ENCODE measurements around the gene C3. TPM values are rescaled to one million over a fixed set of nuclear protein-coding genes. Genes with fewer than 3 reads are reported as not detected.

C3 gene
- total and polyA plus RNA-seq, 7 donors, result 37.7 to 120 (median 88.4) TPM

DNA sequence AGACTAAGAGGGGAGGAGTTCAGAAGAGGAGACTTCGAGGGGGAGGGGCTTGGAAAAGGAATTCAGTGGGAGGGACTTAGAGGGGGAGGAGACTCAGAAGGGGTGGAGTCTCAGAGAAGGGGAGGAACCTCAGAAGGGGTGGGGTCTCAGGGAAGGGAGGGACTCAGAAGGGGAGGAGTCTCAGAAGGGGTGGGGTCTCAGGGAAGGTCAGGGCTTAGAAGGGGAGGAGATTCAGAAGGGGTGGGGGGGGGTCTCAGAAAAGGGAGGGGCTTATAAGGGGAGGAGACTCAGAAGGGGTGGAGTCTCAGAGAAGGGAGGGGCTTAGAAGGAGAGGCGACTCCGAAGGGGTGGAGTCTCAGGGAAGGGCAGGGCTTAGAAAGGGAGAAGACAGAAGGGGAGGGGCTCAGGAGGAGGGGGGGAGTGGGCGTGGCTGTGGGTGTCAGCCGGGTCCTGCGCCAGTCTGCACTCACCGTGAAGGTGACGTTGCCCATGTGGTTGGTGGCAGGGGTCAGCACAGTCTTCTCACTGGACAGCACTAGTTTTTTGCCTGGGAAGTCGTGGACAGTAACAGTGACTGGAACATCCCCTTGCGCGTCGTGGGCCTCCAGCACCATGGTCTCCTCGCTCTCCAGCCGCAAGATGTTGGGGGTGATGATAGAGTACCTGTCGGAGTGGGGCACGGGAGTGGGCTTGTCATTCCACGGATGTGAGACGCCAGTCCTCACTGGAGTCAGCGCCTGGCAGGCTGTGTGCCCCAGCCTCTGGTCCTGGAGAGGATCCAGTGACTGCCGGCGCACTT, 1.5 kb downstream of the C3 start:
- intact Hi-C loops (cut with DNase I), result no loop called here
- Histone ChIP-seq H3K4me1 (no peaks in the 10 kb centered on the region), H3K36me3 (ENCODE audit: insufficient read depth in 1 of 2, low read depth in 1 of 2) (no peaks in the 10 kb centered on the region), H3K27me3 (ENCODE audit: insufficient read depth in 3 of 3, low read length in 2 of 3) (peaks cover 0 to 17% (median 3%) of the 10 kb centered on the region in 3 donors), H3K4me3 (peak overlapping the region; percentile 48), H3K9me3 (no peaks in the 10 kb centered on the region), H3K27ac (no peak overlapping the region)
- 43 to 55% (median 48%) methylated on average over 21 of the region's 21 CpGs for WGBS, 3 donors
- peak in 3 of 4 donors; percentile 35 to 68 (median 63) for ATAC-seq
- TF ChIP-seq, protein P1, sequence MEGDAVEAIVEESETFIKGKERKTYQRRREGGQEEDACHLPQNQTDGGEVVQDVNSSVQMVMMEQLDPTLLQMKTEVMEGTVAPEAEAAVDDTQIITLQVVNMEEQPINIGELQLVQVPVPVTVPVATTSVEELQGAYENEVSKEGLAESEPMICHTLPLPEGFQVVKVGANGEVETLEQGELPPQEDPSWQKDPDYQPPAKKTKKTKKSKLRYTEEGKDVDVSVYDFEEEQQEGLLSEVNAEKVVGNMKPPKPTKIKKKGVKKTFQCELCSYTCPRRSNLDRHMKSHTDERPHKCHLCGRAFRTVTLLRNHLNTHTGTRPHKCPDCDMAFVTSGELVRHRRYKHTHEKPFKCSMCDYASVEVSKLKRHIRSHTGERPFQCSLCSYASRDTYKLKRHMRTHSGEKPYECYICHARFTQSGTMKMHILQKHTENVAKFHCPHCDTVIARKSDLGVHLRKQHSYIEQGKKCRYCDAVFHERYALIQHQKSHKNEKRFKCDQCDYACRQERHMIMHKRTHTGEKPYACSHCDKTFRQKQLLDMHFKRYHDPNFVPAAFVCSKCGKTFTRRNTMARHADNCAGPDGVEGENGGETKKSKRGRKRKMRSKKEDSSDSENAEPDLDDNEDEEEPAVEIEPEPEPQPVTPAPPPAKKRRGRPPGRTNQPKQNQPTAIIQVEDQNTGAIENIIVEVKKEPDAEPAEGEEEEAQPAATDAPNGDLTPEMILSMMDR (IDR thresholded peaks at IDR 0.05), result no peak
- DNase-seq, result peak; percentile 54 to 81

DNA sequence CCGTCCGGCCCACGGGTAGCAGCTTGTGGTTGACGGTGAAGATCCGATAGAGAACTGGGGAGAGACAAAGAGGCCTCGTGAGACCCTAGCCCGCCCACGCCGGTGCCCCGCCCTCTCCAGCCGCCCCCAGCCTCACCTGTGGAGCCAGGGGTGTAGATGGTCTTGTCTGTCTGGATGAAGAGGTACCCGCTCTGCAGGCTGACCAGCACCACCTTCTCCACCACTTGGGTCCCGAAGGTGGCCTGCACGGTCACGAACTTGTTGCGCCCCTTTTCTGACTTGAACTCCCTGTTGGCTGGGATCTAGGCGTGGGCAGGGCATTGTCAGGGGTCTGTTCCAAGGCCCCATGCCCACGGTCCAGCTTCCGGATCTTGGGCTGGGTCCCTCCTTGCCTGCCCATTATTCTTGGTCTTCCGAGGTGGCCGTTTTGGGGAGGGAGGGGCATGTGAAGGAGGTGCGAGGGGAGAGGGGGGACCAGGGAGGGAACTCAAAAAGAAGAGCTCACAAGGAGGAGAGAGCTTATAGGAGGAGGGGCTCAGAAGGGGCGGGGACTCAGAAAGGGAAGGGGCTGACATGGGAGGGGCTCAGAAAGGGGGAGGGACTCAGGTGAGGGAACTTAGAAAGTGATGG, 2.2 kb downstream of the C3 start:
- Histone ChIP-seq H3K36me3 (ENCODE audit: insufficient read depth in 1 of 2, low read depth in 1 of 2) (no peaks in the 10 kb centered on the region), H3K27ac (no peak overlapping the region), H3K4me3 (no peak overlapping the region), H3K4me1 (no peaks in the 10 kb centered on the region), H3K27me3 (ENCODE audit: insufficient read depth in 3 of 3, low read length in 2 of 3) (peaks cover 0 to 17% (median 3%) of the 10 kb centered on the region in 3 donors), H3K9me3 (no peaks in the 10 kb centered on the region)
- TF ChIP-seq, protein P1 (IDR thresholded peaks at IDR 0.05), result no peak
- intact Hi-C loops (cut with DNase I), result no loop called here
- WGBS, 3 donors, result 52 to 64% (median 61%) methylated on average over 21 to 23 of the region's 23 CpGs
- ATAC-seq (peak in 1 of 4 donors; percentile 3), DNase-seq (no peak)

- ATAC-seq (no peak), DNase-seq (no peak)
- intact Hi-C loops (cut with DNase I), result no loop called here
- H3K27me3 ChIP-seq (ENCODE audit: insufficient read depth in 3 of 3, low read length in 2 of 3), result peaks cover 0 to 17% (median 4%) of the 10 kb centered on the region in 3 donors
- H3K27ac ChIP-seq, result no peak overlapping the region
- WGBS, 3 donors, result 74 to 88% (median 79%) methylated on average over 4 of the region's 4 CpGs
- TF ChIP-seq, protein P1 (IDR thresholded peaks at IDR 0.05), result no peak
- H3K4me1 ChIP-seq, result no peaks in the 10 kb centered on the region
- no peak overlapping the region for H3K4me3 ChIP-seq
- no peaks in the 10 kb centered on the region for H3K36me3 ChIP-seq (ENCODE audit: insufficient read depth in 1 of 2, low read depth in 1 of 2)
- H3K9me3 ChIP-seq, result no peaks in the 10 kb centered on the region
These were observed 2.9 kb downstream of the C3 start for GRCh38 chr19:6717441-6717971.

GRCh38 chr19:6717036-6717435, 3.4 kb downstream of the C3 start:
- intact Hi-C loops (cut with DNase I), result no loop called here
- WGBS, 3 donors, result 62 to 71% (median 69%) methylated on average over 10 of the region's 10 CpGs
- TF ChIP-seq, protein P1 (IDR thresholded peaks at IDR 0.05), result no peak
- Histone ChIP-seq H3K27me3 (ENCODE audit: insufficient read depth in 3 of 3, low read length in 2 of 3) (peaks cover 0 to 18% (median 8%) of the 10 kb centered on the region in 3 donors), H3K27ac (no peak overlapping the region), H3K4me1 (no peaks in the 10 kb centered on the region), H3K4me3 (no peak overlapping the region), H3K9me3 (no peaks in the 10 kb centered on the region), H3K36me3 (ENCODE audit: insufficient read depth in 1 of 2, low read depth in 1 of 2) (no peaks in the 10 kb centered on the region)
- DNase-seq (no peak), ATAC-seq (no peak)
